ENCODE measurements around the gene GPR55. TPM values are rescaled to one million over a fixed set of nuclear protein-coding genes. Genes with fewer than 3 reads are reported as not detected.

Gene GPR55
- total RNA-seq, 1 experiment from 2014 or later, result not detected

GRCh38 chr2:230938516-230939065 is 13.5 kb upstream of the GPR55 start:
- RAD21 ChIA-PET (ENCODE audit: low non-redundant PET in 1 of 2, low total read pairs in 2 of 2, uncharacterized antibody in 2 of 2, unreplicated experiment in 2 of 2), result no interaction called here
- no peak for DNase-seq (ENCODE audit: low read depth, low spot score)
- TF ChIP-seq EZH2phosphoT487 (IDR thresholded peaks at IDR 0.05; ENCODE audit: borderline replicate concordance) (no peak), EZH2 (IDR thresholded peaks at IDR 0.05) (no peak), ZBTB33 (IDR thresholded peaks at IDR 0.05; ENCODE audit: extremely low read depth, insufficient replicate concordance, low read length) (no peak), RAD21 (IDR thresholded peaks at IDR 0.05; ENCODE audit: low read depth) (no peak), FOSL1 (IDR thresholded peaks at IDR 0.05; ENCODE audit: low read depth) (no peak), POLR2AphosphoS5 (IDR thresholded peaks at IDR 0.05; ENCODE audit: low read depth, low read length) (no peak), CEBPB (IDR thresholded peaks at IDR 0.05; ENCODE audit: low read depth) (no peak), JUND (IDR thresholded peaks at IDR 0.05) (no peak)
- no peak for ATAC-seq
- Histone ChIP-seq H3K27ac (ENCODE audit: low read depth, low read length) (no peak overlapping the region), H3K4me3 (replicated peaks in 1 of 2; ENCODE audit: low read depth in 1 of 2, low read length in 2 of 2) (no peak overlapping the region), H3K36me3 (ENCODE audit: control insufficient read depth in 1 of 2, insufficient read depth in 2 of 2, low read length in 2 of 2) (no peaks in the 10 kb centered on the region), H3K9me2 (ENCODE audit: insufficient read depth) (no peaks in the 10 kb centered on the region), H3K4me2 (ENCODE audit: low read length) (no peak overlapping the region), H3K27me3 (ENCODE audit: insufficient read depth, low read length) (no peaks in the 10 kb centered on the region), H3K4me1 (ENCODE audit: control insufficient read depth in 1 of 2, insufficient read depth in 2 of 2, low read length in 2 of 2) (no peaks in the 10 kb centered on the region), H3K9ac (ENCODE audit: low read length) (no peak overlapping the region), H4K20me1 (ENCODE audit: insufficient read depth) (no peaks in the 10 kb centered on the region), H3K9me3 (ENCODE audit: control insufficient read depth in 1 of 2, insufficient read depth in 1 of 2, low read depth in 1 of 2, low read length in 2 of 2) (peaks cover 3 to 5% of the 10 kb centered on the region in 2 experiments; a peak in 2 of 4 replicates), H3K79me2 (ENCODE audit: insufficient read depth, low read length) (no peaks in the 10 kb centered on the region), H2AFZ (ENCODE audit: low read depth, low read length, poor library complexity, severe bottlenecking) (no peak overlapping the region)
- POLR2A ChIA-PET, result no interaction called here
- no TSS peak for BruUV-seq (replicated peaks)
- CTCF ChIA-PET, result no interaction called here
- intact Hi-C loops (cut with micrococcal nuclease), result no loop called here

- intact Hi-C loops (cut with micrococcal nuclease), result no loop called here
- RAD21 ChIA-PET (ENCODE audit: low non-redundant PET in 1 of 2, low total read pairs in 2 of 2, uncharacterized antibody in 2 of 2, unreplicated experiment in 2 of 2), result no interaction called here
- BruUV-seq (replicated peaks), result no TSS peak
- TF ChIP-seq REST (IDR thresholded peaks at IDR 0.05; ENCODE audit: low read depth) (no peak), CEBPB (IDR thresholded peaks at IDR 0.05; ENCODE audit: low read depth) (no peak), ZBTB33 (IDR thresholded peaks at IDR 0.05; ENCODE audit: extremely low read depth, insufficient replicate concordance, low read length) (no peak), ZFX (IDR thresholded peaks at IDR 0.05) (no peak), CBX3 (IDR thresholded peaks at IDR 0.05; ENCODE audit: low read depth) (no peak), EZH2 (IDR thresholded peaks at IDR 0.05) (no peak), MAX (IDR thresholded peaks at IDR 0.05) (no peak), SIN3A (IDR thresholded peaks at IDR 0.05; ENCODE audit: low read depth) (no peak)
Measured at GRCh38 chr2:230938098-230938497, 13.1 kb upstream of the GPR55 start.

More at GRCh38 chr2:230938098-230938497, 13.1 kb upstream of the GPR55 start:
- Histone ChIP-seq H4K20me1 (ENCODE audit: insufficient read depth) (no peaks in the 10 kb centered on the region), H3K4me1 (ENCODE audit: control insufficient read depth in 1 of 2, insufficient read depth in 2 of 2, low read length in 2 of 2) (no peaks in the 10 kb centered on the region), H3K4me2 (ENCODE audit: low read length) (no peak overlapping the region), H3K4me3 (replicated peaks in 1 of 2; ENCODE audit: low read depth in 1 of 2, low read length in 2 of 2) (no peak overlapping the region), H3K36me3 (ENCODE audit: control insufficient read depth in 1 of 2, insufficient read depth in 2 of 2, low read length in 2 of 2) (no peaks in the 10 kb centered on the region), H3K27ac (ENCODE audit: low read depth, low read length) (no peak overlapping the region), H2AFZ (ENCODE audit: low read depth, low read length, poor library complexity, severe bottlenecking) (no peak overlapping the region), H3K9me3 (ENCODE audit: control insufficient read depth in 1 of 2, insufficient read depth in 1 of 2, low read depth in 1 of 2, low read length in 2 of 2) (peaks cover 3 to 5% of the 10 kb centered on the region in 2 experiments; a peak in 2 of 4 replicates), H3K9me2 (ENCODE audit: insufficient read depth) (no peaks in the 10 kb centered on the region), H3K79me2 (ENCODE audit: insufficient read depth, low read length) (no peaks in the 10 kb centered on the region), H3K27me3 (ENCODE audit: insufficient read depth, low read length) (no peaks in the 10 kb centered on the region), H3K9ac (ENCODE audit: low read length) (no peak overlapping the region)
- no peak for ATAC-seq
- no peak for DNase-seq (ENCODE audit: low read depth, low spot score)
- ChIA-PET POLR2A (no interaction called here), CTCF (no interaction called here)

Data from HCT116 (cell line).